Stimulated activated naive CD4-positive, alpha-beta T cell (primary cell): Measurements from ENCODE around the gene ARID4B.
A peak's percentile ranks its signal among the peaks of the same experiment; 100 is the strongest.
"Not testable (repeated sequence)": the region's sequence is repeated elsewhere in the genome, so short reads cannot be mapped to it uniquely, and the experiment has no call there.

Source experiments
- DNase-seq, 6 experiments: peaks; one replicate each; lab custom pipeline; 2025; lab: John Stamatoyannopoulos, UW

The ARID4B gene

DNA sequence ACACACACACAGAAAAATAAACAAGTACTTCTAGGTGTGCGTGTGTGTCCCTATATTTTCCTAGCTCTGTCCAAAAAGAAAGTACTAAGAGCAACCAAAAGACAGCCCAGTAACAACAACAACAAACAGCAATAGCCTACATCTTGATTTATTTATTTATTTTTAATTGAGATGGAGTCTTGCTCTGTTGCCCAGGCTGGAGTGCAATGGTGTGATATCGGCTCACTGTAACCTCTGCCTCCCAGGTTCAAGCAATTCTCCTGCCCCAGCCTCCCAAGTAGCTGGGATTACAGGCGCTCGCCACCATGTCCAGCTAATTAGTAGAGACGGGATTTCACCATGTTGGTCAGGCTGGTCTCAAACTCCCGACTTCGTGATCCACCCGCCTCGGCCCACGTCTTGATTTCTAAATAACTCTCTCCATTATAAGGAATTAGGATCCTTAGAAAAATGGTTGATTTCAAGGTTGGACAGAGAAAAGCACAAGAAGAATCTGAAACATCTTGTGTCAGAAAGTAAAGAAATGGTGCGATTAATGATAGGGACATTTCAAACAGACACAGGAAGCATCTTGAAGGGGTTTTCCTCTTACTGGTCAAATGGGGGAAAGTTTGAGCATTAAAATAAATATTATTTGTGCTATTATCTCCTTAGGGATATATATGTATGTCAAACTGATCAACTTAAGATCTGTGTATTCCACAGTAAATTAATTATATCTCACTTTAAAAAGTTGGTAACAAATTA lies 59.4 kb downstream of the ARID4B start:
- DNase-seq: no peak

DNA sequence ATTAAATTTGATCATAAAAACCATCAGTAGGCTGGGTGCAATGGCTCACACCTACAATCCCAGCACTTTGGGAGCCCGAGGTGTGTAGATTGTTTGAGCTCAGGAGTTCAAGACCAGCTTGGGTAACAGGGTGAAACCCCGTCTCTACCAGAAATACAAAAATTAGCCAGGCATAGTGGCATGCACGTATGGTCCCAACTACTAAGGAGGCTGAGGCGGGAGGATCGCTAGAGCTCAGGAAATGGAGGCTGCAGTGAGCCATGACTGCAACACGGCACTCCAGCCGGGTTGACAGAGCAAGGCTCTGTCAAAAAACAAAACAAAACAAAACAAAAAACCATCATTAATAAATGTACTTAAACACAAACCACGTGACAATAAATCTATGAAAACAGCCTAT lies 61.0 kb downstream of the ARID4B start:
- no peak for DNase-seq

DNA sequence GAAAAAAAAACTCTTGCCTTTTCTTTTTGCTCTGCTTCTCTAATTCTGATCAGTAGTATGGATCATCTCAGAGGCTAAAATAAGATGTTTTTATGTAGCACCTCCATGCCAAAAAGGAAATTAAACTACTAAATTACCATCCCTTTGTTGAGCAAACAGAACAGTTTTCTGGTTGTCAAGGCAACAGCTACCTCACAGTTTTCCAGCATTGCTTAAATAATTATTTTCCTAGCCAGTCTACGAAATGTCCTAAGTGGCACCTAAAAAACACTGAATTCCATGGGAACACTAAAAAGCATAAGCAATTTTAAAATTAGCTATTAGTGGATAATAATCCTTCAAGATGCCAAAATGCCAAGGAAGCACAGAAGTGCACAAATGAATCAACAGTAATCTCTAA lies 61.7 kb downstream of the ARID4B start:
- no peak for DNase-seq

DNA sequence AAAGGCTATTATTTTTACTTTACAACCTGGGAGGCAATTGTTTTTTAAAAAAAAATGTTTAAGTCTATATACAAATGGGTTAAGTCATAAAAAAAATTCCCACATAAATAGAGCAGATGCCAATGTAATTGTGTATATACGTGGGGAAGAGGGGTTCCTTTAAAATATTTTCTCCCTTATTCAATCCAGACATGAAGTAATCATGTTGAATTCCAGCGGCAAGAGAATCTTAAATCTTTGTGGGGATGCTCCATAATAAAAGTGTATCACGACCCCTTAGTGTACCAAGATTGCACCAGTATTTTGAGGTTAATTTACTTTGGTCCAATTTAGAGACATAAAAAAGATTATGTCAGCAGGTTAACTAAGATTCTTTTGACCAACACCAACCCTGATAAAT lies 62.1 kb downstream of the ARID4B start:
- DNase-seq: no peak

DNA sequence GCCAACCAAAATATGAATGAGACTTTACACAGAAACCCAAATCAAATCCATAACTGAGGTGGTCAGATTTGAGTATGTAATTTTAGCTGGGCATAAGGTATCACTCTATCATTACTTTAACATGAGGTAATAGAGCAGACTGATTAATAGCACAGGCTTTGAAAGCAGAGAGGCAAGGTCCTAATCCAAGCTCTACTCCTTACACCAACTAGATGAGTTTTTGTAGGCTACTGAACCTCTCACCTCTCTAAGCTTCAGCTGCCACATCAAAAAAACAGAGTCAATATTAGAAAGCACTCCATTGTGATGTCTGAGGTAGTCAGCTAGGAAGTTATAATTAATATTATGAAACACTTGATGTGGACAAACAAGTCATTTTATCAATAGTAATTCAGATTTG lies 63.7 kb downstream of the ARID4B start:
- DNase-seq: no peak

DNA sequence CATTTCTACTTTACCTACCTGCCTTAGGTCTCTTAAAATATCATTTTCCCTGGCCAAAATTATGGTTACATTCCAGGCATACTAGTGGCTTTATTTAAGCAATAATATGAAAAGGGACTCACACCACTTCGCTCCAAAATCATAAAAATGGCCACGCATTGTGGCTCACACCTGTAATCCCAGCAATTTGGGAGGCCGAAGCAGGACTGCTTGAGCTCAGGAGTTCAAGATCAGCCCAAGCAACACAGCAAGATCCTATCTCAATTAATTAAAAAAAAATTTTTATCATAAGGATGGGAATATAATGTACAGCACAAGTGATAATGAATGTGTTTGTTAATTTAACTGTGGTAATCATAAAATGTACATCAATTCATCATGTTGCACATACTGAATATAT lies 65.4 kb downstream of the ARID4B start:
- DNase-seq: no peak

DNA sequence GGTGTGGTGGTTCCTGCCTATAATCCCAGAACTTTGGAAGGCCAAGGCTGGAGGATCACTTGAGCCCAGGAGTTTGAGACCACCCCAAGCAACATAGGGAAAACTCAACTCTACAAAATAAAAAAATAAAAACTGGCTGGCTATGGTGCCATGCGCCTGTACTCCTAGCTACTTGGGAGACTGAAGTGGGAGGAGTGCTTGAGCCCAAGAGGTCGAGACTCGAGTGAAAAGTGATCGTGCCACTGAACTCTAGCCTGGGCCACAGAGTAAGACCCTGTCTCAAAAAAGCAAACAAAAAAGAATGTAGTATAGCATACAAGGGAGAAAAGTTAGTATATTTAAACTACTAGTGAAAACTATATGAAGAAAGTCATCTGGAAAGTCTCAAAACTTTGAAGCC lies 66.7 kb downstream of the ARID4B start:
- no peak for DNase-seq

DNA sequence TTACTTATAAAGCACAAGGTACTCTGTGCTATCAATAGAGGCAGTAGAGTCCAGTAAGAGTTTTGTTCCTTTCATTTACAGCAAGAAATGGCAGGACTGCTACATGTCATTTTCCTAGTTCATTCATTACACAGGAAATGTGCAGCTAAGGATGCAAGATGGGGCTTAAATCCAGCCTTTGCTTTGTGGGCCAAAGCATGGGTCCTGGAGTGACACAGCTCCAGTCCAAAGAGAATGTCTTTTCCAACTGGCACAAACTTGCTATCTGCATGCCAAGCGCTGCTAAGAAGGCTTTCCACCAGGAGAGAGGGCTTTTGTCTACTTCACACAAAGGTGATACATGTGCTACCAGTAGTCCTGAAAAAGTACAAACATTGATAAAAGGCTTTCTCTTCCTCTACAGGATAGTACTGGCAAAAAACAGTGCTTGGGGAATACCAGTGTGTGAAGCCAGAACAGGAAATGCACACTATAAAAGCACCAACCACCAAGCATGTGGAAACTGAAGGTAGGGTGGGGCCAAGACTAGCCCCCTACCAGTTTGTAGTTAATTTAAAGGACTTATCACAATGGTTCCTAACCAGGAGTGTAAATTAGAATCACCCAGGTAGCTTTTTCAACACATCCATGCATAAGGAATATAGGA lies 68.7 kb downstream of the ARID4B start:
- no peak for DNase-seq

DNA sequence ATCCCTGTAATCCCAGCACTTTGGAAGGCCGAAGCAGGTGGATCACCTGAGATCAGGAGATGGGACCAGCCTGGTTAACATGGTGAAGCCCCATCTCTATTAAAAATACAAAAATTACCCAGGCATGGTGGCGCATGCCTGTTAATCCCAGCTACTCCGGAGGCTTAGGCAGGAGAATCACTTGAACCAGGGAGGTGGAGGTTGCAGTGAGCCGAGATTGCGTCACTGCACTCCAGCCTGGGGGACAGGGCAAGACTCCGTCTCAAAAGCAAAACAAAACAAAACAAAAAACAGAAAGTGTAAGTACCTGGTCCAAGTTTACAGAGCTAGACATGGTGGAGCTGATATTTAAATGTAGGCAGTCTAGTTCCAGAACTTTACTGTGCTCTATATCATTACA lies 69.9 kb downstream of the ARID4B start:
- not testable (repeated sequence) for DNase-seq

DNA sequence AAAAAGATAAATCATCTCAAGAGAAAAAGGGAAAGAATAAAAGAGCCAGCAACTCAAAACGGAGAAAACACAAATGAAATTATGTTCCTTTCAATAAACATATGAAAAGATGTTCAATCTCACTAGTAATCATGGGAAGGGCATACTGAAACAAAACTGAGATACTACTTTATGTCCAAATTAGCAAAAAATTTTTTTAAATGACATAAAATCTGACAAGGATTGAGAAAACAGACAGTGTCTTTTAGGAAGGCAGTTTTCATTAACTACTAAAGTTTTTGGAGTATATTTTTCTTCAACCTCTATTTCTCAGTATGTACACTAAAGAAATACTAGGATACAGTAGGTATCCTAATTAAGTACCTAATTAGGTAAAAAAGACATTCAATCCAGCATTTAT lies 73.3 kb downstream of the ARID4B start:
- DNase-seq: no peak

DNA sequence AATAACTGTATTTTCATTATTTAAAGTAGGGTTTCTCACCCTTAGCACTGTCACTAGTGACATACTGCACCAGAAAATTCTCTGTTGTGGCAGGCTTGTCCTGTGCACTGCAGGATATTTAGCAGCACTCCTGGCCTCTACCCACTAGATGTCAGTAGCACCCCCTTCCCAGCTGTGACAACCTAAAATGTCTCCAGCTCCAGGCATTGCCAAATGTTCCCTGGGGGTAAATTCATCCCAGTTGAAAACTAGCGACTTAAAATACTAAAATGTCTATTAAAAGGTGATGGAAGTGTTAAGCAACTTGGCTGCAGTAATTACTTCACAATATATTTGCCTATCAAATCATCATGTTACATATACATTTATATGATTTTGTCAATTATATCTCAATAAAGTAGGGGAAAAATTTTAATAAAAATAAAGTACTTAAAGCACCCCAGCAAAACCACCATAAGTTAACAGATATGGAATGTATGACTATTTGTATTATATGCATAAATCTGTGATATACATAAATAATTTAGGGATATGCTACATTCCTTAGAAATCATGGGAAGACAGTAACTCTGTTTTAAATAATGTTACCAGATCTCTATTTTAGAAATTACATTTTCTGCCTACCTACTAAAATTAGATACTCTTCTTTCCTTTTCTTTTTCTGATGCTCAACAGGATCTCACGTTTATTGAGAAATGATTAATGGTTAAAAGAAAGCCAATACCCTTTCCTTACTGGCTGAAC lies 74.6 kb downstream of the ARID4B start:
- peak; percentile 26 to 69 (median 38) for DNase-seq

DNA sequence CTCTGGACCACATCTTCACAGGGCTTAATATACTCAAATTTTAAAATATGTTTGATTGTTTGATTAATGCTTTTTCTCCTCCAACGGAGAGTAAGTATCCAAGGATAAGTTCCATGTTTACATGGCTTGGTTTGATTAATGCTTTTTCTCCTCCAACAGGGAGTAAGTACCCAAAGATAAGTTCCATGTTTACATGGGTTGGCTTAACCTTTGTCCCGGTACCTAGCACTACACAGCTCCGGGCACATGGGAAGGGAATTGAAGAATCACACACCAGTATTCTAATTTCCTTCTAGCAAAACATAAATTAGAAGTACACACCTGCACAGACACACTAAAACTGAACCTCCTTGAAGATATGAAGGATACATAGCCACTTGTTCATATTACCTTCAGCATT lies 77.5 kb downstream of the ARID4B start:
- no peak for DNase-seq

DNA sequence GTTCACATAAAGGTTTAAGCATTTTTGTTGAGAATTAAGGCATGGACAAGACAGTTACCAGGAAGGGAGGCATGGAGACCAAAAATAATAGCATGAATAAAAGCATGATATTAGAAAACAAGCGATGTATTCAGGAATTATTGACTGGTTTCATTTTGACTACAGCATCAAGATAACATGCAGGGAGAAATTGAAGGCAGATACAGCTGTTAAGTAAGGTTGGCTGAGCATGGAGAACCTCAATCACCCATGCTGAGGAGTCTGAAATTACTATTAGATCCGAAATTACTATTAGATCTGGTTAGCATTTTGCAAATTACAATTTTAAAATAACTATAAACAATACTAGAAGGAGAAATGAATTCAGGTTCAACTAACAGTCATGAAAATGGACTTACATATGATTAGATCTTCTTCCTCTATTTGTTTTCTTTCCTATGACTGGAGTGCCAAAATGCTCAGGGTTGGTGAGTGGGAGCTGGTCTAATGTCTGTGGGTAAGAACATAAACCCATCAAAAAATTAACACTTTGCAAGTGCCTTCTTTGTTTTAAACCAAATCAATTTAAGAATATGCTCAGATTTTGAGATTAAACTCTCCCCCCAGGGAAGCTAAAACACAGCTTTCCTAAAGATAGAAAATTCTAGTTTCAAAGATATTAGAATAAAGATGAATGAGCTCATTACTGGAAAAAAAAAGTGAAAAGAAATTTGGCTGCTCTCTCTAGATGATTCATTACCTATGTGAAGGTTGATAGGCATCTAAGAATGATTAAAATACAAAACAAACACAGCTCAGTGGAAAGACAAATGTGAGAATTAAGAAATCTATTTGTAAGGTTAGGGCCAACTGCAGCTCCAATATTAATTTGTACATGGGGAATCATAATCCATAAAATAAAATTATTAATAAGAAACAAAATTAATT lies 81.7 kb downstream of the ARID4B start:
- DNase-seq: no peak

DNA sequence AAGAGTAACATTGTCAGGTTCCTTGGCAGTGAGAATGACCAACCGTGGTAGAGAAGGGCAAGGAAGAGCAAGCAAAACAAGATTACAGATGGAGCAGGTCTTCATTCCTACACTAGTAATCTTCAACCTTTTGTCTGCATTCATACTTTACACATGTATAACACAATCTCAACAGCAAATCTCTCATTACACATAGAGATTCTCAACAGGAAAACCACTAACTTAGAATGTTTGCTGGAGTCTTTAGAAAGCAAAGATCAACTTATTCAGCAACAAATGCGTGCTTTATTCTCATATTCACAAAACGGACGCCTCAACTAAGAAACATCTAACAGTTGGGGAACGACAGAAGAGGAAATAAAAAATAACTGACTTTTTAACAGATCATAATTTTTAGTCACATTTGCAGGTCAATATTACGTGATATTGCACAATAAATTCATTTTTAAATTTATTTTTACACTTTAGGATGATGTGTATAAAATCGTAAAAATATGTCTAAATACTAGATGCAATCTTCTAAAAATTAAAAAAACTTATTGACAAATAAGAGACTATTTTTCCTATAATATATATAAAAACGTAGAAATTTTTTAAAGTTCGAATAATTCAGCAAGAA lies 82.9 kb downstream of the ARID4B start:
- peak in 1 of 6 experiments; percentile 6 for DNase-seq

DNA sequence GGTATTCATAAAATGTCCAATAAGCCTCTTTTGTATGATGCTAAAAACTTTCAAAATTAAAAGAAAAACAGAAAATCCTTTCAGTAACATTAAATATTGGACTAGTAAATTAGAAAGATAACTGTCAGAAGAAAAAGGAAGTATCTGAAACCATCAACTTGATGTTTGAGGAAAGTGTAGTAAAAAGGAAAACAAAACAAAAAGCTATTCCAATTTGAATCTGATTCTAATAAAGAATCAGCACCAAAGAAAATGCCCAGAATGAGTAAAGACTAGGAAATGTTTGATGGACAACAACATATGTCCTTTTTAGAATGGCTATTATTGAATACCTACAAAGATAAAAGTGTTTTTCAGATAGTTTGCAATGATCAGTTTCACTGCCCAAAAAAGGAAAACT lies 87.0 kb downstream of the ARID4B start:
- no peak for DNase-seq

DNA sequence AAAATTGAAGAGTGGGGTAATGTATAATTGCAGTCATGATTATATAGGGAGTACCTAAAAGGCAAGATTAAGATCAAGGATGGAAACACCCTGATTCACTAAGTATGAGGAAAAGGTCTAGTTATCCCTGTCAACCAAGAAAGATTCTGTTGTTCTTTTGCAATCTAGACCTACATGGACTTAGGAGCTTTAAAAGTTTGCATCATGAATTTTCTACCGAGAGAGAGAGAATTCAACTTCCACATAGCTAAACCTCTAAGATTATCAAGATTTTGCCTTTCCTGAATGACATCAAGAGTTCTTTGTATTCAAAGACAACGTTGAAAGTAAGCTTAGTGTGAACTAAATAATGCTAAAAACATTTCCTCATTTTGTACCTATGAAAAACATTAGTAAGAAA lies 88.1 kb downstream of the ARID4B start:
- DNase-seq: no peak

DNA sequence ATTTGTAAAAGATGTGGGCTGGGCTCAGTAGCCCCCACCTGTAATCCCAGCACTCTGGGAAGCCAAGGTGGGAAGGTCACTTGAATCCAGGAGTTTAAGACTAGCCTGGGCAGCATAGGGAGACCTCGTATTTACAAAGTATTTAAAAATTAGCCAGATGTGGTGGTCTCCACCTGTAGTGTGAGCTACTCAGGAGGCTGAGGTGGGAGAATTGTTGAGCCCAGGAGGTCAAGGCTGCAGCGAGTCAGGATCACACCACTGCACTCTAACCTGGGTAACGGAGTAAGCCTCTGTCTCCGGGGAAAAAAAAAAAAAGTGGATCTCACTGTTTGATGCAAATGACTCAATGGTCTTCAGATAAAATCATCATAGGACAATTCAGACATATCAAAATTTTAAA lies 89.4 kb downstream of the ARID4B start:
- no peak for DNase-seq

DNA sequence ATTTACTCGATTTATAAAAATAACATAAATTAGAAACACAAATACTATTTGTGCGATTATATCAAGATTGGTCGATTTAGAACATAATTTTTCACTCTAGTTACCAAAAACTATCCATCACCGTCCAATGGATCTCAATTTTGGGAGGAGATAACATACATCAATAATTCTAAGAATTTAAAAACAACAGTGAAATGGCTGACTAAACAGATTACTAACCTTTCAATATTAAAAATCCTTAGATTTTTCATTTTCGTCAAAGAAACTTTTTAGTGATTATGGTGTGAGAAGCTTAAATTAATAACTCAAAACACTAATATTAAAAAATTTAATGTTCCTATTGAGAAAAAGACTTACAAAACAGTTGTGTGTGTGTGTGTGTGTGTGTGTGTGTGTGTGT lies 91.9 kb downstream of the ARID4B start:
- no peak for DNase-seq

DNA sequence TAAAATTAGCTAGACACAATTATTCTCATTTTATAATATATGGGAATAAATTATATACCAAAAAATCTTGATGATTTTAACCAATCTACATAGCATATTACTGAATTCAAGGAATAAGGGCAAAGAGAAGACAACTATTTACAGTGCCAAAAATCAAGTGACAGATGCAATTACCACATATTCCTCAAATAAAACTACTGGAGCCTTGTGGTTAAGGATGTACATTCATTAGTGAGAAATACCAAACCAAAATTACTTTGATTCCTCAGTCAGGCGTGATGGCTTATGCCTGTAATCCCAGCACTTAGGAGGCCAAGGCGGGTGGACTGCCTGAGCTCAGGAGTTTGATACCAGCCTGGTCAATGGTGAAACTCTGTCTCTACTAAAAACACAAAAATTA lies 98.1 kb downstream of the ARID4B start:
- no peak for DNase-seq

DNA sequence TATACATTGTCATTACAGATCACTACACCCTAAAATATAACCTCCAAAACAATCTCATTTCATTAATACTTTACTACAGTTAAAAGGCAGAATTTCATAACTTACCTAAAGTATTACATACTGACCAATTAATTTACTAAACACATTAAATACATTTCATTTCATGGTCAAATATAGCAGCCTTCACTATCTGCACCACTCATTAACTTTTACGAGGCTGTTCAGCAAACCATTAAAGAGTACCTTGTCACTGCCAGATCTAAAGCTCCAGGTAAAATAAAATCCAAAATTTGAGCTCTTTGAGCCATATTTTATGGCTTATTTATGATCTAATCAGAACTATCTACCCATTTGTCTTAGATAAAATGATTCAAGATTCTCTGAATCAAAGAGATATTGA lies 100.6 kb downstream of the ARID4B start:
- no peak for DNase-seq

DNA sequence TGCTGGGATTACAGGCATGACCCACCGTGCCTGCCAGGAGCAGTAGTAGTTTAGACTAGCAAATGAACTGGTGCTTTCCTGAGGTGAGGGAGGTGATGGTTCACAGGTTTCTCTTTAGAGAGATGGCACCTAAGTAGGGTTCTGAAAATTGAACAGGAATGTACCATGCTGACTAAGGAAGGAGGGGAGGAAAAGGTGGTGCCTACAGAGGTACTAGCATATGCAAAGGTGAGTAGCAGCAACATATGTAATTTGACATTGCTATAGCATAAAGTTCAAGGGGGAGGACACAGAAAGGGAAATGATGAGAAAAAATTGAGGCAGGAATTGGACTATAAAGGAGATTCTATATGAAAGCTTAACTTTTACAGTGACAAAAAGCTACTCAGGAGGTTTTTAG lies 101.0 kb downstream of the ARID4B start:
- DNase-seq: no peak

DNA sequence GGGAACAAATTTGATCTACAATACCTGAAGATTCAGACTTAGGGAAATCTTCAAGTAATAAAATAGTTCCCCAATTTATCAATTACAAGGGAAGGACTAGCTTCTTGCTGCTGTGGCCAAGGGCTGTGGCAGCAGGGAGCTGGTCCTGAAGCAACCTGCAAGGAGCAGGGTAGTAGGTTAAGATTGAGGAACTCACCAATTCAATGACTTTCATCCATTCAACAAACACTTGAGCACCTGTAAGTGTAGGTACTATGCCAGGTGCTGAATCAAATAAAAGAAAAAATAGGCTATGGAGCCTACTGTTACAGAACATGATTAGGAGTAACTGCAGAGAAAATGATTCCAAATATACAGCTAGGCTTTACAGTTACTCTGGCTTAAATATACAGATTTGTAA lies 102.7 kb downstream of the ARID4B start:
- no peak for DNase-seq
